Smooth muscle cell (in vitro differentiated cells): ENCODE data around the gene DMBX1. TPM values are rescaled to one million over a fixed set of nuclear protein-coding genes. Genes with fewer than 3 reads are reported as not detected.

Experiments used
- DNase-seq: peaks from one replicate; lab custom pipeline; 2025; ENCODE audit not compliant: unreplicated experiment; lab: John Stamatoyannopoulos, UW
- H2AFZ ChIP-seq: fragments of 200-600 bp; sonication (generic); 2 replicates; pipeline ENCODE4 v1.6.0; 2016; ENCODE audit warnings: antibody characterized with exemption, low read depth, mild to moderate bottlenecking
- H3F3A ChIP-seq: fragments of 200-600 bp; sonication (generic); 2 replicates; pipeline ENCODE4 v1.6.0; 2017; ENCODE audit warnings: antibody characterized with exemption, low read depth
- H3K27ac ChIP-seq: fragments of 200-600 bp; sonication (generic); 2 replicates; pipeline ENCODE4 v1.5.1; 2016; ENCODE audit warnings: low read depth, mild to moderate bottlenecking
- H3K27me3 ChIP-seq: fragments of 200-600 bp; sonication (generic); 2 replicates; pipeline ENCODE4 v1.6.1; 2016; ENCODE audit warnings: low read depth, mild to moderate bottlenecking
- H3K36me3 ChIP-seq: fragments of 200-600 bp; sonication (generic); 2 replicates; pipeline ENCODE4 v1.5.1; 2016; ENCODE audit warnings: low read depth
- H3K4me1 ChIP-seq: fragments of 200-600 bp; sonication (generic); 2 replicates; pipeline ENCODE4 v1.5.1; 2016; ENCODE audit warnings: low read depth
- H3K4me2 ChIP-seq: fragments of 200-600 bp; sonication (generic); 2 replicates; pipeline ENCODE4 v1.6.0; 2016; ENCODE audit warnings: mild to moderate bottlenecking
- H3K4me3 ChIP-seq: fragments of 200-600 bp; sonication (generic); 2 replicates; pipeline ENCODE4 v1.5.1; 2016; ENCODE audit warnings: mild to moderate bottlenecking
- H3K79me2 ChIP-seq: fragments of 200-600 bp; sonication (generic); 2 replicates; pipeline ENCODE4 v1.6.0; 2016; ENCODE audit warnings: low read depth, mild to moderate bottlenecking
- H3K9ac ChIP-seq: fragments of 200-600 bp; sonication (generic); 2 replicates; pipeline ENCODE4 v1.6.0; 2016; ENCODE audit warnings: low read depth
- H3K9me3 ChIP-seq: fragments of 200-600 bp; sonication (generic); replicated peaks from 2 replicates; pipeline ENCODE4 v1.5.1; 2016; ENCODE audit warnings: low read depth
- H4K20me1 ChIP-seq: fragments of 200-600 bp; sonication (generic); 2 replicates; pipeline ENCODE4 v1.6.0; 2016; ENCODE audit warnings: low read depth
- CTCF ChIP-seq: fragments of 200-600 bp; sonication (generic); IDR thresholded peaks from 2 replicates; pipeline ENCODE4 v1.5.1; 2017; ENCODE audit warnings: borderline replicate concordance, mild to moderate bottlenecking, antibody characterized with exemption; ENCODE audit not compliant: insufficient read depth, poor library complexity, severe bottlenecking
- WGBS: methylation state at CpG from one replicate; pipeline ENCODE4 v1.1.7; 2016; ENCODE audit warnings: low lambda C conversion rate; 5-methylcytosine and 5-hydroxymethylcytosine counted together
- polyA plus RNA-seq: library from polyadenylated mRNA; unstranded; fragments of >200 nt; fragmentation: Nextera tagmentation; extraction: Ambion mirVana; gene quantifications from 2 replicates; pipeline ENCODE4 v1.2.1, GENCODE V29; 2016
- total RNA-seq: library from RNA; depleted of rRNA; stranded (reverse); fragments of >200 nt; gene quantifications from 2 replicates; pipeline ENCODE4 v1.2.3, GENCODE V29; 2014

DMBX1 gene
- total and polyA plus RNA-seq, 2 experiments from 2014 or later, result not detected

- no peaks in the 10 kb centered on the region for H3K79me2 ChIP-seq
- no peaks in the 10 kb centered on the region for H3F3A ChIP-seq
- no peak for DNase-seq
- H4K20me1 ChIP-seq, result no peaks in the 10 kb centered on the region
- peaks cover 15% of the 10 kb centered on the region for H3K4me1 ChIP-seq
- H3K9ac ChIP-seq, result no peak overlapping the region
- WGBS, result 79% methylated on average over 6 of the region's 6 CpGs
- peaks cover 85% of the 10 kb centered on the region for H3K27me3 ChIP-seq
- no peak overlapping the region for H3K4me2 ChIP-seq
- no peak overlapping the region for H3K27ac ChIP-seq
- no peak for TF ChIP-seq CTCF
- no peaks in the 10 kb centered on the region for H3K36me3 ChIP-seq
- H3K4me3 ChIP-seq, result no peak overlapping the region
- no peak overlapping the region for H2AFZ ChIP-seq
- H3K9me3 ChIP-seq, result no peaks in the 10 kb centered on the region
These were observed 32.5 kb upstream of the DMBX1 start for GRCh38 chr1:46457178-46457577.

- H3K4me3 ChIP-seq, result no peak overlapping the region
- TF ChIP-seq CTCF, result no peak
- H3K27ac ChIP-seq, result no peak overlapping the region
- H3K9me3 ChIP-seq, result no peaks in the 10 kb centered on the region
- H3K79me2 ChIP-seq, result no peaks in the 10 kb centered on the region
- H3K4me1 ChIP-seq, result peaks cover 18% of the 10 kb centered on the region
- no peaks in the 10 kb centered on the region for H3F3A ChIP-seq
- H3K9ac ChIP-seq, result no peak overlapping the region
- no peaks in the 10 kb centered on the region for H4K20me1 ChIP-seq
- no peaks in the 10 kb centered on the region for H3K36me3 ChIP-seq
- H3K4me2 ChIP-seq, result no peak overlapping the region
- DNase-seq, result no peak
- H3K27me3 ChIP-seq, result peaks cover 84% of the 10 kb centered on the region
- no peak overlapping the region for H2AFZ ChIP-seq
- 93% methylated on average over 4 of the region's 4 CpGs for WGBS
These were observed 31.4 kb upstream of the DMBX1 start for GRCh38 chr1:46458190-46458589.

- Histone ChIP-seq H3K4me1 (peaks cover 18% of the 10 kb centered on the region), H3K4me3 (no peak overlapping the region), H2AFZ (no peak overlapping the region), H3K36me3 (no peaks in the 10 kb centered on the region), H3K27ac (no peak overlapping the region), H3K4me2 (no peak overlapping the region), H3K27me3 (peaks cover 84% of the 10 kb centered on the region), H3K79me2 (no peaks in the 10 kb centered on the region), H4K20me1 (no peaks in the 10 kb centered on the region), H3K9me3 (no peaks in the 10 kb centered on the region), H3K9ac (no peak overlapping the region), H3F3A (no peaks in the 10 kb centered on the region)
- 46% methylated on average over 7 of the region's 7 CpGs for WGBS
- DNase-seq, result no peak
- TF ChIP-seq CTCF, result no peak
These were observed 30.8 kb upstream of the DMBX1 start for GRCh38 chr1:46458846-46459245.

- no peak for DNase-seq
- Histone ChIP-seq H4K20me1 (no peaks in the 10 kb centered on the region), H3K9me3 (no peaks in the 10 kb centered on the region), H3K27ac (no peak overlapping the region), H3K9ac (no peak overlapping the region), H3K4me1 (peaks cover 18% of the 10 kb centered on the region), H3K27me3 (peaks cover 81% of the 10 kb centered on the region), H3F3A (no peaks in the 10 kb centered on the region), H3K4me2 (no peak overlapping the region), H3K79me2 (no peaks in the 10 kb centered on the region), H3K4me3 (no peak overlapping the region), H3K36me3 (no peaks in the 10 kb centered on the region), H2AFZ (no peak overlapping the region)
- TF ChIP-seq CTCF, result no peak
- WGBS, result 88% methylated on average over 8 of the region's 8 CpGs
These were observed 30.3 kb upstream of the DMBX1 start for GRCh38 chr1:46459315-46459714.
